Vagina (tissue), 2 donors: ENCODE data around the gene GNAQ.

Experiments
- CTCF ChIP-seq, 3 experiments: fragments of 450-650 bp in 2 of 3; fragments of 200-600 bp in 1 of 3; sonication (generic) in 1 of 3; IDR thresholded peaks; one replicate each; pipeline ENCODE4 v1.5.1; 2017 to 2019; ENCODE audit warnings: antibody characterized with exemption in 3 of 3, mild to moderate bottlenecking in 2 of 3, moderate library complexity in 2 of 3
- POLR2A ChIP-seq, 2 donors: fragments of 450-650 bp; IDR thresholded peaks; one replicate each; pipeline ENCODE4 v1.6.1; 2017; ENCODE audit warnings: antibody characterized with exemption in 2 of 2, mild to moderate bottlenecking in 2 of 2, moderate library complexity in 2 of 2

GRCh38 chr9:77708064-77708815 lies 323.4 kb downstream of the GNAQ start:
- TF ChIP-seq CTCF (IDR thresholded peaks at IDR 0.05) = no peak
- TF ChIP-seq POLR2A (IDR thresholded peaks at IDR 0.05) = no peak
